Right lobe of liver (tissue), 6 donors: ENCODE results near the gene GALK1. TPM values are rescaled to one million over a fixed set of nuclear protein-coding genes. Genes with fewer than 3 reads are reported as not detected.

Experiments
- ATAC-seq, 4 donors: fragments of 200-7000 bp; cut with Tn5 transposase; one replicate each; pipeline ENCODE4 v1.9.1; 2020; ENCODE audit warnings: mild to moderate bottlenecking in 4 of 4, moderate library complexity in 4 of 4
- DNase-seq, 3 donors: peaks; one replicate each; pipeline ENCODE4 v3.0.0-alpha.2; 2020
- H3K27ac ChIP-seq, 3 donors: fragments of 200-600 bp; one replicate each; pipeline ENCODE4 v1.8.0; 2022
- H3K27me3 ChIP-seq, 2 donors: fragments of 200-600 bp; one replicate each; pipeline ENCODE4 v1.8.0; 2022
- H3K36me3 ChIP-seq, 4 donors: fragments of 200-600 bp; sonication (generic) in 1 of 4; one replicate each; pipeline versions ENCODE4 v1.5.1 to v1.8.0; 2017 to 2022; ENCODE audit warnings: control low read depth in 1 of 4
- H3K4me1 ChIP-seq, 4 donors: fragments of 200-600 bp; sonication (generic) in 1 of 4; one replicate each; pipeline versions ENCODE4 v1.5.1 to v1.8.0; 2017 to 2022; ENCODE audit warnings: control low read depth in 1 of 4
- H3K4me3 ChIP-seq, 3 donors: fragments of 200-600 bp; one replicate each; pipeline ENCODE4 v1.8.0; 2022
- H3K9me3 ChIP-seq, 4 donors: fragments of 200-600 bp; sonication (generic) in 1 of 4; one replicate each; pipeline versions ENCODE4 v1.5.1 to v1.8.0; 2017 to 2022; ENCODE audit warnings: control low read depth in 1 of 4
- POLR2A ChIP-seq: fragments of 450-650 bp; IDR thresholded peaks from one replicate; pipeline ENCODE4 v1.6.1; 2017; ENCODE audit warnings: antibody characterized with exemption, mild to moderate bottlenecking
- WGBS: methylation state at CpG from one replicate; pipeline ENCODE4 v1.1.6; 2018; ENCODE audit warnings: low coverage, low lambda C conversion rate; ENCODE audit not compliant: insufficient coverage; ENCODE audit errors: missing lambda C conversion rate; 5-methylcytosine and 5-hydroxymethylcytosine counted together
- intact Hi-C, 2 donors: fragments of 100-400 bp; cut with DNase I; formaldehyde crosslinking; loops; one replicate each; pipeline versions ENCODE4 v1.11.2 to v1.14.1; 2022
- total RNA-seq, 6 experiments: library from RNA; depleted of rRNA in 2 of 6; stranded (reverse); fragments of >200 nt in 2 of 6; fragmentation: NEBNext Ultra II Directional in 3 of 6; extraction: Animal tissue kit (Norgen Biotek cat#: 25700) in 3 of 6; gene quantifications; one replicate each; pipeline versions ENCODE4 v1.1.0 to v1.2.4, GENCODE V29; 2016 to 2023
- TF ChIP-seq, protein P1 (sequence below), 4 donors: fragments of 200-600 bp in 3 of 4; fragments of 450-650 bp in 1 of 4; IDR thresholded peaks; one replicate each; pipeline versions ENCODE4 v1.5.1 to v1.8.0; 2016 to 2022; ENCODE audit warnings: antibody characterized with exemption in 4 of 4, mild to moderate bottlenecking in 2 of 4
- donor health status: DM: no; HTN: yes; CAD: no.
- donor health status: DM: no; HTN: no; CAD: no.
- donor health status: DM: no; HTN: no; CAD: no.
- donor health status: DM: no; HTN: yes; CAD: no.
- donor health status: DM: no; HTN: yes; CAD: no.

The GALK1 gene
- total RNA-seq, 6 experiments from 2014 or later, result 38.6 to 87.4 (median 76.9) TPM

DNA sequence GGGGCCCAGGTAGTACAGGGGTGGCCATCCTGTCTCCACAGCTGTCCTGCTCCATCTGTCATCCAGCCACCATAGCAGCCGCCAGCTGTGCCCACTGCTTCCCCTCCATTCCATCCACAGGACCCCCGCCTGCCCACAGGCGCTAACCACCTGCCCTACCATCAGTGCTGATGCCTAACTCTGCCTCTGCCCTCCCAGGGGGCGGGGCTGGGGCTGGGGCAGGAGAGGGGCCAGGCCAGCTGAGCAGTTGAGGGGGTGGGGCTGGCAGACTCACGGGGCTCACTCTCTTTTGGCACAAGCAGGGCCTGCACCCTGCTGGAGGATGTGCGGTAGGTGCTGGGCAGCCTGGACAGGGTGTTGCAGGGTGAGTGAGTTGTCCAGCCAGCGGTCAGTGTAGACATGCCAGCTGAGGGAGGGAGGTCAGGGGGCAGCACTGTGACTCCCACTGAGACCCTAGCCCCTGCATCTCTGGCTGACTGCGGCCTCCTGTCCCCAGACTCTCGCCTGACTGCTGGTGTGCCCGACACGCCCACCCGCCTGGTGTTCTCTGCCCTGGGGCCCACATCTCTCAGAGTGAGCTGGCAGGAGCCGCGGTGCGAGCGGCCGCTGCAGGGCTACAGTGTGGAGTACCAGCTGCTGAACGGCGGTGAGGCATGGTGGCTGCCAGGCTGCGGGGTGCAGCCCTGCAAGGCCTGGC, 9.6 kb downstream of the GALK1 start:
- ATAC-seq (peak; percentile 2 to 24 (median 18)), DNase-seq (peak in 2 of 3 donors; percentile 35 to 56)
- 53% methylated on average over 3 of the region's 20 CpGs for WGBS
- Histone ChIP-seq H3K27me3 (no peaks in the 10 kb centered on the region), H3K27ac (no peak overlapping the region), H3K9me3 (no peaks in the 10 kb centered on the region), H3K4me1 (peaks cover 0 to 12% (median 5%) of the 10 kb centered on the region in 4 donors), H3K4me3 (no peak overlapping the region), H3K36me3 (peaks cover 0 to 4% (median 0%) of the 10 kb centered on the region in 4 donors)
- intact Hi-C loops, result loop anchor here in 1 of 2 donors (10.0 kb wide), 1 partner anchor 69 kb away; no protein-coding TSS in a partner anchor
- no peak for TF ChIP-seq POLR2A
- TF ChIP-seq, protein P1, sequence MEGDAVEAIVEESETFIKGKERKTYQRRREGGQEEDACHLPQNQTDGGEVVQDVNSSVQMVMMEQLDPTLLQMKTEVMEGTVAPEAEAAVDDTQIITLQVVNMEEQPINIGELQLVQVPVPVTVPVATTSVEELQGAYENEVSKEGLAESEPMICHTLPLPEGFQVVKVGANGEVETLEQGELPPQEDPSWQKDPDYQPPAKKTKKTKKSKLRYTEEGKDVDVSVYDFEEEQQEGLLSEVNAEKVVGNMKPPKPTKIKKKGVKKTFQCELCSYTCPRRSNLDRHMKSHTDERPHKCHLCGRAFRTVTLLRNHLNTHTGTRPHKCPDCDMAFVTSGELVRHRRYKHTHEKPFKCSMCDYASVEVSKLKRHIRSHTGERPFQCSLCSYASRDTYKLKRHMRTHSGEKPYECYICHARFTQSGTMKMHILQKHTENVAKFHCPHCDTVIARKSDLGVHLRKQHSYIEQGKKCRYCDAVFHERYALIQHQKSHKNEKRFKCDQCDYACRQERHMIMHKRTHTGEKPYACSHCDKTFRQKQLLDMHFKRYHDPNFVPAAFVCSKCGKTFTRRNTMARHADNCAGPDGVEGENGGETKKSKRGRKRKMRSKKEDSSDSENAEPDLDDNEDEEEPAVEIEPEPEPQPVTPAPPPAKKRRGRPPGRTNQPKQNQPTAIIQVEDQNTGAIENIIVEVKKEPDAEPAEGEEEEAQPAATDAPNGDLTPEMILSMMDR (IDR thresholded peaks at IDR 0.05), result no peak

DNA sequence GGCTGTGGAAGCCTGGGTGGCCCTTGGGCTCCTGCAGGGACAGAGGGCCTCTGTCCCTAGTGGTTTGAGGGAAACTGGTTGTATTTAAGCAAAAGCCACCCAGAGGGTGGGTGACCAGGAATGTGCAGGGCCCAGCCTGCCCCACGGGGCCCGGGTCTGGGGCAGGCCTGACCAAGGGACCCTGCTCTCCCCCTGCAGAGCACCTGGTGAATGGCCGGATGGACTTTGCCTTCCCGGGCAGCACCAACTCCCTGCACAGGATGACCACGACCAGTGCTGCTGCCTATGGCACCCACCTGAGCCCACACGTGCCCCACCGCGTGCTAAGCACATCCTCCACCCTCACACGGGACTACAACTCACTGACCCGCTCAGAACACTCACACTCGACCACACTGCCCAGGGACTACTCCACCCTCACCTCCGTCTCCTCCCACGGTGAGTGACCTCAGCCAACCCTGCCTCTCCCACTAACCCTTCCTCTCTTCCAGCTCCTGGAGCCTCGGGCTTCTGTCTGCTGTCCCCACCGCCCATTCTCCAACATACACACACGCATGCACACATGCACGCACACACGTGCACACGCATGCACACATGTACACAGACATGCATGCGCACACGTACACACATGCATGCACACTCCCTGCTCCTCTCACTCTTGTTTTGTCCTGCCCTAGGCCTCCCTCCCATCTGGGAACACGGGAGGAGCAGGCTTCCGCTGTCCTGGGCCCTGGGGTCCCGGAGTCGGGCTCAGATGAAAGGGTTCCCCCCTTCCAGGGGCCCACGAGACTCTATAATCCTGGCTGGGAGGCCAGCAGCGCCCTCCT, 10.4 kb downstream of the GALK1 start:
- H3K4me1 ChIP-seq, result peaks cover 0 to 14% (median 7%) of the 10 kb centered on the region in 4 donors
- no peaks in the 10 kb centered on the region for H3K27me3 ChIP-seq
- peak overlapping the region; percentile 40 to 75 (median 45) for H3K27ac ChIP-seq
- H3K4me3 ChIP-seq, result peak overlapping the region in 2 of 3 donors; percentile 54 to 60
- H3K36me3 ChIP-seq, result peaks cover 0 to 4% (median 0%) of the 10 kb centered on the region in 4 donors
- WGBS, result 50% methylated on average over 12 of the region's 27 CpGs
- H3K9me3 ChIP-seq, result no peaks in the 10 kb centered on the region
- intact Hi-C loops, result loop anchor here (5.0 to 10.0 kb wide), 2 partner anchors 70 to 77 kb away; no protein-coding TSS in a partner anchor
- TF ChIP-seq, protein P1 (IDR thresholded peaks at IDR 0.05), result peak in 1 of 4 donors; percentile 8
- peak; percentile 35 for TF ChIP-seq POLR2A
- ATAC-seq (peak; percentile 59 to 67 (median 63)), DNase-seq (peak in 2 of 3 donors; percentile 71 to 77)

DNA sequence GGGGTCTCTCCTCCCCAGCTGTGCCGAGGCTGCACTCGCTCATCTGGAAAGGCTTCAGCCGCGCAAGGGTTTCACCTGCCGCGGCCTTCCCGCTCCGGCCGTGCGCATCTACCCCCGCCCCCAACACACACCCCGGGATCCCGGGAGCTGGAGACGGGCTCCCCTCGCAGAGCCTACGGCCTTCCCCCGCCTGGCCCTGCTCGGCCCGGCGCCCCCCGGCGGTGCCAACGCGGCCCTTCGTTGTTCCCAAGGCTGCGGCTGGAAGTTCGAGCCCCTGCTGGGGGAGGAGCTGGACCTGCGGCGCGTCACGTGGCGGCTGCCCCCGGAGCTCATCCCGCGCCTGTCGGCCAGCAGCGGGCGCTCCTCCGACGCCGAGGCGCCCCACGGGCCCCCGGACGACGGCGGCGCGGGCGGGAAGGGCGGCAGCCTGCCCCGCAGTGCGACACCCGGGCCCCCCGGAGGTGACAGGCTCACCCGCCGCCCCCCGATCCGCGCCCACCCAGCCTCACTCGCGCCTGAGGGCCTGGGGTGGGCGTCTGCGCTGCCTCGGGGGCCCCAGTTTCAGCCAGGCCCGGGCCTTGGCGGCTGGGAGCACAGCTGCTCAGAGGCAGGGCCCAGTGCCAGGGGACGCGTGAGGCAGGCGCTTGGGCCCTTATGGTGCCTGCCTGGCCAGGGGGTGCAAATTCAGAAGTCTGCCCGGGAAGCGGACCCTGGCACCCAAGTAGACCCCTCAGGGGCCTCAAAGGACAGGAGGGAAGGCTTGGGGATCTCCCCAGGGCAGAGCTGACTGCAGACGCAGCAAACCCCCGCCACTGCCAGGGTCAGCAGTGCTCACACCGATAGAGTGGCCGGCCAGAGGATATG, 11.2 kb downstream of the GALK1 start:
- no peaks in the 10 kb centered on the region for H3K9me3 ChIP-seq
- peaks cover 0 to 4% (median 0%) of the 10 kb centered on the region in 4 donors for H3K36me3 ChIP-seq
- peak; percentile 59 to 83 (median 70) for ATAC-seq
- DNase-seq, result peak; percentile 77 to 84 (median 82)
- TF ChIP-seq POLR2A, result peak; percentile 11
- TF ChIP-seq, protein P1 (IDR thresholded peaks at IDR 0.05), result peak; percentile 54 to 90 (median 80)
- intact Hi-C loops, result loop anchor here (5.0 to 10.0 kb wide), 2 partner anchors 71 to 76 kb away; no protein-coding TSS in a partner anchor
- WGBS, result 7% methylated on average over 3 of the region's 76 CpGs
- H3K4me3 ChIP-seq, result peak overlapping the region; percentile 44 to 60 (median 54)
- H3K4me1 ChIP-seq, result peaks cover 0 to 15% (median 7%) of the 10 kb centered on the region in 4 donors
- H3K27ac ChIP-seq, result peak overlapping the region; percentile 40 to 75 (median 45)
- no peaks in the 10 kb centered on the region for H3K27me3 ChIP-seq
